GM12878 (cell line): ENCODE results near the gene MKRN2.

Experiments used
- ASH2L ChIP-seq: fragments of 300-600, 200-600 bp; sonication (generic); IDR thresholded peaks from 2 replicates; pipeline ENCODE4 v1.6.1; 2017; ENCODE audit warnings: low read depth, mild to moderate bottlenecking, borderline replicate concordance
- CREM ChIP-seq: IDR thresholded peaks from 2 replicates; pipeline ENCODE4 v1.6.1; 2014; ENCODE audit warnings: antibody characterized with exemption, low read depth
- CTCF ChIP-seq, 3 experiments: IDR thresholded peaks in 2 of 3; conservative IDR thresholded peaks in 1 of 3; 2 replicates each; pipeline ENCODE4 v1.5.1; 2011; ENCODE audit warnings: low read depth in 3 of 3, low read length in 3 of 3, mild to moderate bottlenecking in 3 of 3, control low read depth in 2 of 3, moderate library complexity in 2 of 3, inconsistent platforms in 1 of 3, mixed read lengths in 1 of 3; ENCODE audit not compliant: control insufficient read depth in 2 of 3, insufficient read depth in 1 of 3; ENCODE audit errors: extremely low read depth in 1 of 3
- MXI1 ChIP-seq: fragments of 150-350 bp; IDR thresholded peaks from 2 replicates; pipeline ENCODE4 v1.6.1; 2011; ENCODE audit warnings: low read depth, mild to moderate bottlenecking, inconsistent platforms, low read length, improper control_type of control experiment

GRCh38 chr3:12584083-12584482 lies 27.2 kb downstream of the MKRN2 start:
- TF ChIP-seq ASH2L (no peak), CTCF (IDR thresholded peaks at IDR 0.05 in 2 of 3, conservative IDR thresholded peaks at IDR 0.05 in 1 of 3; ENCODE audit: control insufficient read depth in 2 of 3, extremely low read depth in 1 of 3, insufficient read depth in 1 of 3, low read depth in 3 of 3, low read length in 3 of 3) (no peak), MXI1 (no peak), CREM (no peak)
